ENCODE results near the gene LY6G6C.
"Not testable (repeated sequence)": the region's sequence is repeated elsewhere in the genome, so short reads cannot be mapped to it uniquely, and the experiment has no call there.

LY6G6C gene

DNA sequence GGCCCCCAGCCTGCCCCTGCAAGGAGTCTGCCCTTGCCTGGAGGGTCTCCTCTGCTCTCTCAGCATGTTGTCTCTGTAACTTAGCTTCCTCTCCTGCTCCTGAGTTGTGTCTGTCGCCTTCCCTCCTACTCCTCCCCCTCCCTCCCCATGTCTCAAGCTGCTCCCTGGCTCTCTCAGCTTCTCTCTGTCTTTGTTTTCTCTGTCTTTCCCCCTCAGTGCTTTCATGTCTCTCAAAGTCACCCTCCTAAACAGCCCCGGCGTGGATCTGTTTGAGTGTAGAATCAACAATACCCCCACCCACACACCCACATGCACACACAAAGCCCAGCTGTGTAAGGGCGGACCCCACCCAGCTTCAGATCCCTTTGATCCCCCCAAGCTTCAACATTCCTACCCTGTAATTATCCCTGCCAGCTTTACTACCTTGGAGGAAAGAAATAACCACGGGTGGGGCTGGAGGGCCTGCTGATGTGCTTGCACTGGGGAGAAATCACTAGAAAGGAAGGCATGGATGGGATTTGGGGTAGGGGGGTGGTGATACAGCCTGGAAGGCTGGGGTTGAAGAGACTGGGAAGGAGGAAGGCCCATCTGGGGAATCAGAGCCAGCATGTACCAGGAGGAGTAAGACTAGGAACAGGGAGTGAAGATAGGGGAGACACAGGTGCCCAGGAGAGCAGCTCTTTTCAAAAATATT lies 7.4 kb downstream of the LY6G6C start:
- no peaks in the 10 kb centered on the region for H3K27me3 ChIP-seq (replicated peaks)
- H3K27ac ChIP-seq: no peak overlapping the region
- in situ Hi-C loops (cut with HindIII; ENCODE audit: low pct_ligation_motif_present, low sequenced_read_pairs): no loop called here
- H3K4me3 ChIP-seq (ENCODE audit: low read depth, low read length): no peak overlapping the region
- H3K36me3 ChIP-seq (replicated peaks): no peaks in the 10 kb centered on the region
- TF ChIP-seq, protein P1, sequence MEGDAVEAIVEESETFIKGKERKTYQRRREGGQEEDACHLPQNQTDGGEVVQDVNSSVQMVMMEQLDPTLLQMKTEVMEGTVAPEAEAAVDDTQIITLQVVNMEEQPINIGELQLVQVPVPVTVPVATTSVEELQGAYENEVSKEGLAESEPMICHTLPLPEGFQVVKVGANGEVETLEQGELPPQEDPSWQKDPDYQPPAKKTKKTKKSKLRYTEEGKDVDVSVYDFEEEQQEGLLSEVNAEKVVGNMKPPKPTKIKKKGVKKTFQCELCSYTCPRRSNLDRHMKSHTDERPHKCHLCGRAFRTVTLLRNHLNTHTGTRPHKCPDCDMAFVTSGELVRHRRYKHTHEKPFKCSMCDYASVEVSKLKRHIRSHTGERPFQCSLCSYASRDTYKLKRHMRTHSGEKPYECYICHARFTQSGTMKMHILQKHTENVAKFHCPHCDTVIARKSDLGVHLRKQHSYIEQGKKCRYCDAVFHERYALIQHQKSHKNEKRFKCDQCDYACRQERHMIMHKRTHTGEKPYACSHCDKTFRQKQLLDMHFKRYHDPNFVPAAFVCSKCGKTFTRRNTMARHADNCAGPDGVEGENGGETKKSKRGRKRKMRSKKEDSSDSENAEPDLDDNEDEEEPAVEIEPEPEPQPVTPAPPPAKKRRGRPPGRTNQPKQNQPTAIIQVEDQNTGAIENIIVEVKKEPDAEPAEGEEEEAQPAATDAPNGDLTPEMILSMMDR (IDR thresholded peaks at IDR 0.05; ENCODE audit: low read depth, low read length, missing control alignments): no peak
- DNase-seq: no peak

DNA sequence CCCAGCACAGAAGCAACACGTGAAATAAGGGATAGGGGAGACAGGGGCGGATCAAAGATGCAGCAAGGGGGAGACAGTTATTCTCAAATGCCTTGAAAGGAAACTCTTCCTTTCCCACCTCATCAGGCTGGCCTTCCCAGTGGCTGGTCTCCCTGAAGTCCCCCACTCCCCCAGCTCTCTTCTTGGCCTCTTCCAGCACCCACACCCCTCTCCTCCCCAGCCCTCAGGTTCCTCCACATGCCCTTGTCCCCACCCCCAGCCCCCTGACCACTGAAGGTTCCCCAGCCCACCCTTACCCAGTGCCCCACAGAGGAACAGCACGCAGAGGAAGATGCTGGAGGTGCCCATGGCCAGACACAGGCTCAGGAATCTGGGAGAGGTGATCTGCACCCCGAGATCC lies 8.1 kb downstream of the LY6G6C start:
- no peaks in the 10 kb centered on the region for H3K27me3 ChIP-seq (replicated peaks)
- H3K27ac ChIP-seq: no peak overlapping the region
- DNase-seq: no peak
- H3K4me3 ChIP-seq (ENCODE audit: low read depth, low read length): no peak overlapping the region
- in situ Hi-C loops (cut with HindIII; ENCODE audit: low pct_ligation_motif_present, low sequenced_read_pairs): no loop called here
- TF ChIP-seq, protein P1 (IDR thresholded peaks at IDR 0.05; ENCODE audit: low read depth, low read length, missing control alignments): no peak
- no peaks in the 10 kb centered on the region for H3K36me3 ChIP-seq (replicated peaks)

DNA sequence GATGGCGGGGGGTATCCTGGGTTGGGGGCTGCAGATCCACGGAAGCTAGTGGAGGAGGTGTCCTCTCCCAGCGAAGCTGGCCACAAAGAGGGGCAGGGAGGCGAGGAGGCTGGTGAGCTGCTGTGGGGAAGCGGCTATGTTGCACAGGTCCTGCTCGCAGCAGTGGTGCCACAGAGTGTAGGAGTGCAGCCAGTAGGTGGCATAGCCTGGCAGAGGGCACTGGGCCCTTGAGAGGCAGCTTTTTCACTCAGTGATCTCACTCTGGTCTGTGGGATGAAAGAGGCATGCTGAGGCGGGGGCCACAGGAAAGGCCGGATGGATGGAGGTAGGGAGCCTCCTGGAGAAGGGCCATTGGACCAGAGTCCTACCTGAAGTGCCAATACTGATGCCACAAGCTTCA lies 9.2 kb downstream of the LY6G6C start:
- TF ChIP-seq, protein P1 (IDR thresholded peaks at IDR 0.05; ENCODE audit: low read depth, low read length, missing control alignments): peak; percentile 17
- no peak for DNase-seq
- H3K36me3 ChIP-seq (replicated peaks): no peaks in the 10 kb centered on the region
- H3K27me3 ChIP-seq (replicated peaks): no peaks in the 10 kb centered on the region
- in situ Hi-C loops (cut with HindIII; ENCODE audit: low pct_ligation_motif_present, low sequenced_read_pairs): no loop called here
- no peak overlapping the region for H3K4me3 ChIP-seq (ENCODE audit: low read depth, low read length)
- H3K27ac ChIP-seq: no peak overlapping the region

DNA sequence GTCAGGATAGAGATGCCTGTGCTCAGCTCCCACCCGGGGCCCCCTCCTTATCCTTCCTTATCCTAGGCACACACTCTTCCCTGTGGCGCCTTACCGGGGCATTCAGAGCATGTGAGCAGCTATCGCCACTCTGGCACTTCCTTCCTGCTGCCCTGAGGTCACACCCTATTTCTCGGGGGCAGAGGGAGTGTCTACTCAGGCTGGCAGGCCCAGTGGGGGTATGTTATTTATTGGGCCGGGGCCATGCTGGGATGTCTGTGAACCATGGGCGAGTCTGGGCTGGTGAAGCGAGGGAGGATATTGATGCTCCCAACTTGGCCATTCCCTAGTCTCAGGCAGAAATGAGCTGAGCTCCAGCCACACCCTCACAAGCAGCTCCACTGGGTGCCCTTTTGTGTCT lies 10.3 kb downstream of the LY6G6C start:
- TF ChIP-seq, protein P1 (IDR thresholded peaks at IDR 0.05; ENCODE audit: low read depth, low read length, missing control alignments): no peak
- DNase-seq: no peak
- no peak overlapping the region for H3K4me3 ChIP-seq (ENCODE audit: low read depth, low read length)
- in situ Hi-C loops (cut with HindIII; ENCODE audit: low pct_ligation_motif_present, low sequenced_read_pairs): no loop called here
- no peaks in the 10 kb centered on the region for H3K36me3 ChIP-seq (replicated peaks)
- H3K27ac ChIP-seq: no peak overlapping the region
- H3K27me3 ChIP-seq (replicated peaks): no peaks in the 10 kb centered on the region

DNA sequence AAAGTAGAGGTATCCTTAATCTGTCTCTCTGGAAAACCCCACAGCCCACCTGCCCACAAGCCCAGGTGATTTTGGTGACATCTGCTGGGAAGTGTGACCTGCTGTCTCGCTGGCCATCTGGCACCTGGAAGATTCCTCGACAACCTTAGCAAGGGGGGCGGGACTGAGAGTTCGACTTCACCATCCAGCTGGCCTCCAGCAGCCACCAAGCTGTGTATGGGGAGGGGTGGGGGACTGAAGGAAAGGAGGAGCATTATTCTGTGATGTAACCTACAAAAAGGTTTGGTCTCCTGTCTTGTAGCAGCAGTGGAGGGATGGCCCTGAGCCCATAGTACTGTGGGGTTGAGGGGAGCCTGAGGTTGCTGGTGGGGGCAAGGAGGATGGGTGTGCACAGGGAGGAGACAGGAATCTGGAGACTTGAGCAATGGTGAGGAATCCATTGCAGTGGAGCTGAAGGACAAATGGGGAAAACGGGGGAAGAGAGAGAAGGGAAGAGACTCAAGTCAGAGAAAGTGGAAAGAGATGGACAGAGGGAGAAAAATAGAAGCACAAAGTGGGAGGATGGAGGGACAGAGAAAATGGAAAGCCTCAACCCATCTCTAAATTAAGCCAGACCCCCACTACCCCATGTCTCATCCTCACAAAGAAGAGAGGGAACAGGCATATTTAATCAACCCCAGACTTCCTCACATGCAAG lies 10.9 kb downstream of the LY6G6C start:
- in situ Hi-C loops (cut with HindIII; ENCODE audit: low pct_ligation_motif_present, low sequenced_read_pairs): no loop called here
- Histone ChIP-seq H3K4me3 (ENCODE audit: low read depth, low read length) (no peak overlapping the region), H3K27me3 (replicated peaks) (no peaks in the 10 kb centered on the region), H3K27ac (no peak overlapping the region), H3K36me3 (replicated peaks) (no peaks in the 10 kb centered on the region)
- DNase-seq: no peak
- TF ChIP-seq, protein P1 (IDR thresholded peaks at IDR 0.05; ENCODE audit: low read depth, low read length, missing control alignments): no peak

DNA sequence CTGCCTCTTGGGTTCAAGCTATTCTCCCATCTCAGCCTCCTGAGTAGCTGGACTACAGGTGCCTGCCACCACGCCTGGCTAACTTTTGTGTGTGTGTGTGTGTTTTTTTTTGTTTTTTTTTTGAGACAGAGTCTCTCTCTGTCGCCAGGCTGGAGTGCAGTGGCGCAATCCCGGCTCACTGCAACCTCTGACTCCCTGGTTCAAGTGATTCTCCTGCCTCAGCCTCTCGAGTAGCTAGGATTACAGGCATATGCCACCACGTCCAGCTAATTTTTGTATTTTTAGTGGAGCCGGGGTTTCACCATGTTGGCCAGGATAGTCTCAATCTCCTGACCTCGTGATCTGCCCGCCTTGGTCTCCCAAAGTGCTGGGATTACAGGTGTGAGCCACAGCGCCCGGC lies 12.4 kb downstream of the LY6G6C start:
- in situ Hi-C loops (cut with HindIII; ENCODE audit: low pct_ligation_motif_present, low sequenced_read_pairs); H3K27me3 ChIP-seq (replicated peaks); H3K27ac ChIP-seq; H3K36me3 ChIP-seq (replicated peaks); H3K4me3 ChIP-seq (ENCODE audit: low read depth, low read length); DNase-seq: not testable (repeated sequence)
